ENCODE results near the gene S100A6. TPM values are rescaled to one million over a fixed set of nuclear protein-coding genes. Genes with fewer than 3 reads are reported as not detected.

Gene S100A6
- total RNA-seq, 2 experiments from 2014 or later, result 425 to 431 TPM

- ChIA-PET CTCF (interaction anchor here (0.6 to 5.3 kb wide), 40 partner anchors 8 to 933 kb away, joined by 3 to 140 read pairs (median 4); partner anchors contain the start of genes PGLYRP4 and S100A9), POLR2A (no interaction called here)
- Mint-ChIP-seq H3K4me3 (no peak overlapping the region), H3K27me3 (ENCODE audit: low read depth) (peaks cover 21% of the 10 kb centered on the region), H3K4me1 (ENCODE audit: low read depth) (no peaks in the 10 kb centered on the region), H3K9me3 (ENCODE audit: insufficient read depth) (no peaks in the 10 kb centered on the region), H3K27ac (no peak overlapping the region), H3K36me3 (ENCODE audit: low read depth) (no peaks in the 10 kb centered on the region)
- peak; percentile 60 for ATAC-seq
- DNase-seq, result peak; percentile 79
Observed at GRCh38 chr1:153494976-153495535, 40.7 kb downstream of the S100A6 start.

- Mint-ChIP-seq H3K9me3 (ENCODE audit: insufficient read depth) (no peaks in the 10 kb centered on the region), H3K36me3 (ENCODE audit: low read depth) (no peaks in the 10 kb centered on the region), H3K4me3 (no peak overlapping the region), H3K27ac (no peak overlapping the region), H3K4me1 (ENCODE audit: low read depth) (no peaks in the 10 kb centered on the region), H3K27me3 (ENCODE audit: low read depth) (peaks cover 12% of the 10 kb centered on the region)
- ChIA-PET POLR2A (no interaction called here), CTCF (interaction anchor here (1.3 to 5.3 kb wide), 8 partner anchors 7 to 139 kb away, joined by 3 to 140 read pairs (median 8); partner anchors contain the start of gene S100A9)
- DNase-seq (no peak), ATAC-seq (peak; percentile 35)
Observed at GRCh38 chr1:153493343-153493960, 42.3 kb downstream of the S100A6 start.

- CTCF ChIA-PET, result interaction anchor here (1.5 kb wide), 1 partner anchor 138 kb away, joined by 5 read pairs; no protein-coding TSS in a partner anchor
- ATAC-seq, result no peak
- Mint-ChIP-seq H3K27me3 (ENCODE audit: low read depth) (peaks cover 11% of the 10 kb centered on the region), H3K27ac (no peak overlapping the region), H3K9me3 (ENCODE audit: insufficient read depth) (no peaks in the 10 kb centered on the region), H3K4me1 (ENCODE audit: low read depth) (no peaks in the 10 kb centered on the region), H3K36me3 (ENCODE audit: low read depth) (no peaks in the 10 kb centered on the region), H3K4me3 (no peak overlapping the region)
- POLR2A ChIA-PET, result no interaction called here
- no peak for DNase-seq
Observed at GRCh38 chr1:153490272-153491051, 45.3 kb downstream of the S100A6 start.

GRCh38 chr1:153488731-153489130, 47.1 kb downstream of the S100A6 start:
- CTCF ChIA-PET, result no interaction called here
- POLR2A ChIA-PET, result no interaction called here
- Mint-ChIP-seq H3K4me3 (no peak overlapping the region), H3K4me1 (ENCODE audit: low read depth) (no peaks in the 10 kb centered on the region), H3K36me3 (ENCODE audit: low read depth) (no peaks in the 10 kb centered on the region), H3K27me3 (ENCODE audit: low read depth) (peaks cover 20% of the 10 kb centered on the region), H3K9me3 (ENCODE audit: insufficient read depth) (no peaks in the 10 kb centered on the region), H3K27ac (no peak overlapping the region)
- no peak for DNase-seq
- ATAC-seq, result no peak

DNA sequence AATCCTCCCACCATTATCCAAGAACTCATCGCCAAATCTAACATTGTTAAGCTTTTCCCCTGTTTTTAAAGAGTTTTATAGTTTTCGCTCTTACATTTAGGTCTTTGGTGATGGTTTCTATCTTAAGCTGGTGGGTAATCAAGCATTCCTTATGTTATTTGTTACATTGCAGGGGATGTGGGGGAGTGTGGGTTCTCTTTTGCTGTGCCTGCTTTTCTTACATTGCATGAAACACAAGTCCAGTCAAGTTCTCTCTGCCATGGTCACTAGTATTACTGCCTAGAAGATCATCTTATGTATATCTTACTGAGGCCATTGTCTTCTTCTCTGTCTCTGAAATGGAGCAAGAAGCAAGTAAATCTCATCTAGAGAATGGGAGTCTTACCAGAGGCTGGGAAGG, 48.1 kb downstream of the S100A6 start:
- ChIA-PET POLR2A (no interaction called here), CTCF (interaction anchor here (1.0 to 1.6 kb wide), 2 partner anchors 85 to 135 kb away, joined by 3 to 4 read pairs; no protein-coding TSS in a partner anchor)
- Mint-ChIP-seq H3K27ac (no peak overlapping the region), H3K9me3 (ENCODE audit: insufficient read depth) (no peaks in the 10 kb centered on the region), H3K4me3 (no peak overlapping the region), H3K36me3 (ENCODE audit: low read depth) (no peaks in the 10 kb centered on the region), H3K4me1 (ENCODE audit: low read depth) (no peaks in the 10 kb centered on the region), H3K27me3 (ENCODE audit: low read depth) (peaks cover 24% of the 10 kb centered on the region)
- ATAC-seq (no peak), DNase-seq (no peak)

GRCh38 chr1:153485863-153486262, 49.9 kb downstream of the S100A6 start:
- H3K27me3 Mint-ChIP-seq (ENCODE audit: low read depth), result peaks cover 26% of the 10 kb centered on the region
- no peak for ATAC-seq
- no peaks in the 10 kb centered on the region for H3K36me3 Mint-ChIP-seq (ENCODE audit: low read depth)
- ChIA-PET POLR2A (no interaction called here), CTCF (interaction anchor here (1.4 to 2.7 kb wide), 2 partner anchors 8 to 130 kb away, joined by 8 read pairs; no protein-coding TSS in a partner anchor)
- no peaks in the 10 kb centered on the region for H3K9me3 Mint-ChIP-seq (ENCODE audit: insufficient read depth)
- no peak overlapping the region for H3K4me3 Mint-ChIP-seq
- no peak overlapping the region for H3K27ac Mint-ChIP-seq
- DNase-seq, result no peak
- H3K4me1 Mint-ChIP-seq (ENCODE audit: low read depth), result no peaks in the 10 kb centered on the region

Other genes with a start within 250 kb of the S100A6 start
- not detected for gene PGLYRP3, start 223.0 kb downstream of the S100A6 start, total RNA-seq
- not detected for gene PGLYRP4, start 187.2 kb downstream of the S100A6 start, total RNA-seq
- gene S100A9, start 178.1 kb downstream of the S100A6 start, total RNA-seq, result not detected
- not detected for gene S100A12, start 160.4 kb downstream of the S100A6 start, total RNA-seq
- not detected for gene S100A8, start 144.9 kb downstream of the S100A6 start, total RNA-seq
- gene S100A7A, start 119.5 kb downstream of the S100A6 start, total RNA-seq, result not detected
- not detected for gene S100A7, start 75.3 kb downstream of the S100A6 start, total RNA-seq
- gene S100A5, start 4.9 kb upstream of the S100A6 start, total RNA-seq, result 1 to 10 TPM; 1.8 to 1.9 TPM
- gene S100A4, start 9.8 kb upstream of the S100A6 start, total RNA-seq, result 100 to 1,000 TPM; 628 to 665 TPM
- gene S100A3, start 13.3 kb upstream of the S100A6 start, total RNA-seq, result not detected
- gene S100A2, start 29.9 kb upstream of the S100A6 start, total RNA-seq, result under 1 TPM in 1 of 2 experiments, not detected in 1; 0.63 TPM
- gene S100A16, start 77.1 kb upstream of the S100A6 start, total RNA-seq, result not detected
- gene S100A14, start 80.3 kb upstream of the S100A6 start, total RNA-seq, result not detected
- gene S100A13, start 91.5 kb upstream of the S100A6 start, total RNA-seq, result 1 to 10 TPM; 6.2 to 7.0 TPM
- gene S100A1, start 92.4 kb upstream of the S100A6 start, total RNA-seq, result not detected
- gene CHTOP, start 98.1 kb upstream of the S100A6 start, total RNA-seq, result 10 to 100 TPM; 81.9 to 82.0 TPM
- gene SNAPIN, start 122.7 kb upstream of the S100A6 start, total RNA-seq, result 10 to 100 TPM; 36.5 to 37.7 TPM
- gene ILF2, start 135.0 kb upstream of the S100A6 start, total RNA-seq, result 100 to 1,000 TPM; 211 to 215 TPM
- gene NPR1, start 142.7 kb upstream of the S100A6 start, total RNA-seq, result not detected
- gene INTS3, start 192.1 kb upstream of the S100A6 start, total RNA-seq, result 10 to 100 TPM; 53.7 to 54.5 TPM
- 10 to 100 TPM; 41.1 to 50.1 TPM for gene SLC27A3, start 239.4 kb upstream of the S100A6 start, total RNA-seq